ENCODE data around the gene DDHD1. TPM values are rescaled to one million over a fixed set of nuclear protein-coding genes. Genes with fewer than 3 reads are reported as not detected.
A peak's percentile ranks its signal among the peaks of the same experiment; 100 is the strongest.

The DDHD1 gene
- total and polyA plus RNA-seq, 9 donors = 5.5 to 8.7 (median 6.9) TPM

DNA sequence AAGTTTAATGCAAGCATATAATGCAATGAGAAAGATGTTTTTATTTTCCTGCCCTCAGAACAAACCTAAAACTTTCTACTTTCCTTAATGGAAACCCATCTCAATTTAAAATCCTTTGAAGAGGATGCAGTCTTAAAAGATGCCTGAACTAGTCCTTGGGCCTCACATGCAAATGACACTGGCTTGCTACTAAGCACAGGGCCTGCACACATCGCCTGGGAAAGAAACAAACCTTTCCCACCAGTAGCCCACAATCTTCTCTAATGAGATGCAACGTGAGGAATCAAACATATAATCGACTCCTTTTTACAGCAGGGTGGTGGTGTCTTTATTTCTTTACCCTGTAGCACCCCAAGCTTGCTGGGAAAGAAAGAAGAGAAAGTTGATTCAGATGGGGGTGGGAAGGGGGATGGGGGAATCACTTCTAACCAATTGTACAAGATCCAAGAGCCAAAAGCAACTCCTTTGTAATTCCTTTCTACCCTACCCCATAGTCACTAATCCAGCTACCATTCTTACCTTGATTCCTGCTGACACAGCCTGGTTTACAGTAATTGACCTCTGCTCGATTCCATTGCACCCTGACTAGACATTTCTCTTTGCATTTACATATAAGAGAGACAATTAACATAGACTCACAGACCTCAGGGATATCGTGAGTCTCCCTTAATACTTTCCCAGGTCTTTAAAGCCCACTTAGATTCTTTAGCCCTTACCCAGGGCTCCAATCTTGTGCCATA lies 132.8 kb downstream of the DDHD1 start:
- Histone ChIP-seq H3K36me3 (ENCODE audit: control insufficient read depth, insufficient read depth, low read length) (no peaks in the 10 kb centered on the region), H3K9me3 (replicated peaks; ENCODE audit: control insufficient read depth, low read depth, low read length) (no peaks in the 10 kb centered on the region), H3K27me3 (ENCODE audit: control insufficient read depth, insufficient read depth, low read length) (no peaks in the 10 kb centered on the region), H3K4me3 (ENCODE audit: low read length) (no peak overlapping the region), H3K27ac (ENCODE audit: low read length) (no peak overlapping the region), H3K4me1 (ENCODE audit: control insufficient read depth, insufficient read depth, low read length) (no peaks in the 10 kb centered on the region)
- DNase-seq = no peak
- 56% methylated on average over 2 of the region's 5 CpGs for WGBS (ENCODE audit: insufficient coverage)

DNA sequence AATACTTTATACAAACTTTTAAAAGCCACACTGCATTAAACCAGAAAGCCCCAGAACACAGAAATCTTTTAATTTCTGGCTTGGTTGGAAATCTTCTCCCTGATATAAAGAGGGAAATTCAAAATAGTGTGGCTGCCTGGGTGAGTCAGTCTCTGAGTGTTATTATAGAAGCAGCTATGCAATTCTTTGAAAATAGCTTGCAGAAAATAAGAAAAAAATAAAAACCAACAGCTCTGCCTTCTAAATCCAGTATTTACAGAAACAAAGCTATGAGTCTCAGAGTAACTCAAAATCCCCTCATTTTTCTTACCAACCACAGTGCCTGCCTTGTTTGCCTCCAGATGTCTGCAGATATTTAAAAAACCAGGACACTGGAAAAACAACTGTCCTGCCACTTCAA lies 133.7 kb downstream of the DDHD1 start:
- no peaks in the 10 kb centered on the region for H3K9me3 ChIP-seq (replicated peaks; ENCODE audit: control insufficient read depth, low read depth, low read length)

DNA sequence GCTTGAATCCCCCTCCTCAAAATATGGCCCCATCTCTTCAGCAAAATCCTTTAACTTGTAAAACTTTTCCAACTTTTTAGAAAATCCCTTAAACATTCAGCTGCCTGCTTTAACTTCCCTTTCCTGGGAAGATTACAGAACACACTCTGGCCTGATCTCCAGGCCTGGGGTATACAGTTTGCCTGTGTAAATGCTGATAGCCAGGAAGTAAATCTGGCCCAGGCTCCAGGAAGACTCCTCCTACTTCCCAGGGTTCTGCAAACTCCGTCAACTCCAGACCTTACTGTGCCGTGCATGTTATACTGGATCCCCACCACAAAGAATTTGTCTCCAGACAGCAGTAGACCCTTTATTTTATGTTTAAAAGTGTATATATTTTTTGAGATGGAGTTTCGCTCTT lies 135.3 kb downstream of the DDHD1 start:
- Histone ChIP-seq H3K4me3 (ENCODE audit: low read length) (no peak overlapping the region), H3K9me3 (replicated peaks; ENCODE audit: control insufficient read depth, low read depth, low read length) (no peaks in the 10 kb centered on the region), H3K27ac (ENCODE audit: low read length) (no peak overlapping the region), H3K4me1 (ENCODE audit: control insufficient read depth, insufficient read depth, low read length) (no peaks in the 10 kb centered on the region), H3K36me3 (ENCODE audit: control insufficient read depth, insufficient read depth, low read length) (no peaks in the 10 kb centered on the region), H3K27me3 (ENCODE audit: control insufficient read depth, insufficient read depth, low read length) (no peaks in the 10 kb centered on the region)
- no CpG with 5 or more reads among the region's 3 CpGs for WGBS (ENCODE audit: insufficient coverage)
- DNase-seq = no peak

More for the DNA sequence above, 133.7 kb downstream of the DDHD1 start:
- Histone ChIP-seq H3K36me3 (ENCODE audit: control insufficient read depth, insufficient read depth, low read length) (no peaks in the 10 kb centered on the region), H3K4me3 (ENCODE audit: low read length) (no peak overlapping the region), H3K4me1 (ENCODE audit: control insufficient read depth, insufficient read depth, low read length) (no peaks in the 10 kb centered on the region), H3K27me3 (ENCODE audit: control insufficient read depth, insufficient read depth, low read length) (no peaks in the 10 kb centered on the region), H3K27ac (ENCODE audit: low read length) (no peak overlapping the region)
- no peak for DNase-seq

DNA sequence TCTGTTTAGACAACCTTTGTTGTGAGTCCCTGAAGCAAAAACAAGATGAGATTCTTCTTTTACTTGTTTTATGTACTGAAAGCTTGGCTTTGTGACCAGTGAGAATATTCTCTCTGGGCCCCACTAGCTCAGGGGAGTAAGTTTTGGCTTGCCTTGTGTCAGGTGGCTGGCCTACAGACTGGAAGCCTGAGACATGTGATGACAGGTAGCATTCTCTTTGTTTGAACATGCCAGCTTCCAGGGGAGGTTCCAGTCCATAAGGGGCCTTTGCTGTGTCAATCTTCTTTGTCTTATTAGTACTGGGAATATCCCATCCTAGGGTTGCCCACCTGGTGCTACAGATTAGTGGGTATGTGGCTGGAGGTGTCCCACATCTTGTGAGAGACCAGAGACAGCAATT lies 136.2 kb downstream of the DDHD1 start:
- DNase-seq = no peak
- no peak overlapping the region for H3K27ac ChIP-seq (ENCODE audit: low read length)

DNA sequence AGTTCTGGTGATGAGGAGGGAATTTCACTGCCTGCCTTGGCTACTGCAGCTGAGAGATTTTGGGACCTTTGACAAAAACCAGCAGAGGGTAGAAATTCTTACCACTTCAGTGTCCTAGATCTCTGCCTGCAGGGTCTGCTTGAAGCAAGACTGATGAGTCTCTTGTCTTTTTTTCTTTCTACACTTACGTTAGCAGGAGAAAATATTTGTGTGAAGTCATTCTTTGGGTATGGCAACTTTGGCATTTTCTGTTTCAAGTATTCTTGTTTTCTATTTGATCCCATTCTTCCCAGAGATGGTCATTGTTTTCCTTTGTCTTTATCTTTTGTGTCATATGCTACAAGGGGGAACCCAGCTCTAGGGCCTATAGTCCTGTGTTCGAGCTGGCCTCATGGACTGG lies 136.6 kb downstream of the DDHD1 start:
- H3K4me3 ChIP-seq (ENCODE audit: low read length) = no peak overlapping the region
- no peaks in the 10 kb centered on the region for H3K36me3 ChIP-seq (ENCODE audit: control insufficient read depth, insufficient read depth, low read length)
- WGBS (ENCODE audit: insufficient coverage) = no CpG with 5 or more reads among the region's 2 CpGs
- H3K9me3 ChIP-seq (replicated peaks; ENCODE audit: control insufficient read depth, low read depth, low read length) = no peaks in the 10 kb centered on the region
- no peaks in the 10 kb centered on the region for H3K27me3 ChIP-seq (ENCODE audit: control insufficient read depth, insufficient read depth, low read length)
- DNase-seq = no peak
- no peak overlapping the region for H3K27ac ChIP-seq (ENCODE audit: low read length)
- peaks cover 5% of the 10 kb centered on the region for H3K4me1 ChIP-seq (ENCODE audit: control insufficient read depth, insufficient read depth, low read length)

More for the DNA sequence above, 136.2 kb downstream of the DDHD1 start:
- Histone ChIP-seq H3K27me3 (ENCODE audit: control insufficient read depth, insufficient read depth, low read length) (no peaks in the 10 kb centered on the region), H3K9me3 (replicated peaks; ENCODE audit: control insufficient read depth, low read depth, low read length) (no peaks in the 10 kb centered on the region), H3K4me3 (ENCODE audit: low read length) (no peak overlapping the region), H3K36me3 (ENCODE audit: control insufficient read depth, insufficient read depth, low read length) (no peaks in the 10 kb centered on the region), H3K4me1 (ENCODE audit: control insufficient read depth, insufficient read depth, low read length) (peaks cover under 1% of the 10 kb centered on the region)

DNA sequence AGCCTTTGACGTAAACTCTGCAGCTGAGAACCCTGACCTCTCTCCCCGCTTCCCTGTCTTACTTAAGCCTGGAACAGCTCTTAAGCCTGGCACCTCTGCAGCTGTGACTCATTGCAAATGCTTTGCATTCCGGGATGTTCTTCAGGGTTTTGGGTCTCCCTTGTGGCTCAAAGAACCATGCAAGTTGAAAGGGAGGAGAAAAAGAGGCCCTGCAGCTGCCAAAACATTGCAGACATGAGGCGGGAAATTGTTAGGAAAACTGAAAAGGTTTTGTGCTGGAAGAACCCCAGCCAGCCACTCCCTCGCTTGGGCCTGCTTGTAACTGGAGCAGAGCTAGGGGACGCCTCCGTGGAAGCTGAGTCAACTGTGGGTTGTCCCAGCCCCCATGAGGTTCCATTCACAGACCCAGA lies 142.1 kb downstream of the DDHD1 start:
- no peaks in the 10 kb centered on the region for H3K9me3 ChIP-seq (replicated peaks; ENCODE audit: control insufficient read depth, low read depth, low read length)
- no peak overlapping the region for H3K4me3 ChIP-seq (ENCODE audit: low read length)
- peak overlapping the region; percentile 88 for H3K27ac ChIP-seq (ENCODE audit: low read length)
- peak; percentile 98 for DNase-seq
- 4% methylated on average over 2 of the region's 7 CpGs for WGBS (ENCODE audit: insufficient coverage)
- no peaks in the 10 kb centered on the region for H3K36me3 ChIP-seq (ENCODE audit: control insufficient read depth, insufficient read depth, low read length)
- no peaks in the 10 kb centered on the region for H3K27me3 ChIP-seq (ENCODE audit: control insufficient read depth, insufficient read depth, low read length)
- H3K4me1 ChIP-seq (ENCODE audit: control insufficient read depth, insufficient read depth, low read length) = peaks cover 18% of the 10 kb centered on the region

DNA sequence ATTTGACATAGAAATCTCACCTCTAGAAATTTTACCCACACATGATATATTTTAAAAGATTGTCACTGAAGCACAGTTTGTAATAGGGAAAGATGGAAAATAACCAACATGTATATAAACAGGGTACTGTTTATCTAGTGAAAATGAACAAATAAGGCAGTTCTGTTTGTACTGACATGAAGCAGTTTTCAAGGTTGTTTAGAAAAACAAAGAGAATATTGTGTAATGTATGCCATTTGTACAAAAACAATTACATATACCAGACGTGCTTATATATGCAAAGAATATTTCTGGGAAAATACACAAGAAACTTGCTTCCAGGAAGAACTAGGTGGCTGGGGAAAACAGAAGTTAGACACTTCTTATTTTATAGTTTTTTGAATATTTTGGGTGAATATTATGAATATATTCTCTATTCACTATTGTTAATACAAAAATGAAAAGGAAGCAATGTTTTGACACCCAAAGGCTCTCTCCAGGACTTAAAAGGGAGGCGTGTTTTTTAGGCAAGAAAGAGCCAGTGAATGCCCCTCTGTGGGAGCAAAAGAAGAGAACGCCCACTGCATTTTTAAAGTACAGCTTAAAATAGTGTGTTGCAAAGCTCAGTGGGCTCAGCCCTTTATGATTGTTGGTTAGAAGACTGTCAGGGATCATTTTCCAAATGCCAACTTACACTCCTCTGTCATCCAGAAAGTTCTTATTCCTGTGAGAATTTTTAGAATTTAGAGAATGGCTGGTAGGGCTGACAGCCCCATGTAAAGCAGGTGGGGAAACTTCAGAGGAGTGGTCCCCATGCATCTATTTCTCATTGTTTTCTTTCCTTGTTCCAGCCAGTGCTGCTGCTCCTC lies 142.7 kb downstream of the DDHD1 start:
- no peaks in the 10 kb centered on the region for H3K36me3 ChIP-seq (ENCODE audit: control insufficient read depth, insufficient read depth, low read length)
- H3K27me3 ChIP-seq (ENCODE audit: control insufficient read depth, insufficient read depth, low read length) = no peaks in the 10 kb centered on the region
- no peaks in the 10 kb centered on the region for H3K9me3 ChIP-seq (replicated peaks; ENCODE audit: control insufficient read depth, low read depth, low read length)
- H3K4me3 ChIP-seq (ENCODE audit: low read length) = no peak overlapping the region
- peaks cover 18% of the 10 kb centered on the region for H3K4me1 ChIP-seq (ENCODE audit: control insufficient read depth, insufficient read depth, low read length)
- DNase-seq = peak; percentile 72
- peak overlapping the region; percentile 88 for H3K27ac ChIP-seq (ENCODE audit: low read length)
- WGBS (ENCODE audit: insufficient coverage) = no CpG with 5 or more reads among the region's 3 CpGs

DNA sequence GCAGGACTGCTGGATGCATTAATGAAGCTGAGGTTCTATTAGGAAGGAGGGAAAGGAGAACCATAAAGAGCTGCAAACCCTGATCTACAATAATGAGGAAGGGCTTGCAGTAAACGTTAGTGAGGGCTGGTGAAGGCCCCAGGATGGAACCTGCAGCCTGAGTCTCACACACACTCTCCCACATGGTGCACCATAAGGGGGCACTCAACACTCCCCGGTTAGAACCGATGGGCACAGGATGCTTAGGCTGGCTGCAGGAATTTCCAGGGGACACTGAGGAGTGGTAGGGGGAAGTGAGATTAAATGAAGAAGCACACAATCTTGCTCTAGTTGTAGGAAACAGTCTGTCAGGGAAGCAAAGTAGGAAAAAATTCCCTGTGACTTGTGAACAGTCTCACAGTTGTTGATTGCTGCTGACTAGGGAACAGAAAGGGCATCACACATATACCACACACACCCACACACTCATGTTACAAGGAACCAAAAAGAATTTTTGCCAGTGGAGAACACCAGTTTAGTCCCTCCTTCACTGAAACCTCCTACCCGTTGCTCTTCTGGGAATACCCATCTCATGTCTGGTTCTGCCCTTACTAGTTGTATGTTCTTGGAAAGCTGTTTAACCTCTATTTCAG lies 146.1 kb downstream of the DDHD1 start:
- no peak overlapping the region for H3K27ac ChIP-seq (ENCODE audit: low read length)
- H3K4me1 ChIP-seq (ENCODE audit: control insufficient read depth, insufficient read depth, low read length) = peaks cover 21% of the 10 kb centered on the region
- H3K36me3 ChIP-seq (ENCODE audit: control insufficient read depth, insufficient read depth, low read length) = no peaks in the 10 kb centered on the region
- H3K27me3 ChIP-seq (ENCODE audit: control insufficient read depth, insufficient read depth, low read length) = no peaks in the 10 kb centered on the region
- H3K9me3 ChIP-seq (replicated peaks; ENCODE audit: control insufficient read depth, low read depth, low read length) = no peaks in the 10 kb centered on the region
- no peak overlapping the region for H3K4me3 ChIP-seq (ENCODE audit: low read length)
- DNase-seq = no peak
- 69% methylated on average over 2 of the region's 4 CpGs for WGBS (ENCODE audit: insufficient coverage)

DNA sequence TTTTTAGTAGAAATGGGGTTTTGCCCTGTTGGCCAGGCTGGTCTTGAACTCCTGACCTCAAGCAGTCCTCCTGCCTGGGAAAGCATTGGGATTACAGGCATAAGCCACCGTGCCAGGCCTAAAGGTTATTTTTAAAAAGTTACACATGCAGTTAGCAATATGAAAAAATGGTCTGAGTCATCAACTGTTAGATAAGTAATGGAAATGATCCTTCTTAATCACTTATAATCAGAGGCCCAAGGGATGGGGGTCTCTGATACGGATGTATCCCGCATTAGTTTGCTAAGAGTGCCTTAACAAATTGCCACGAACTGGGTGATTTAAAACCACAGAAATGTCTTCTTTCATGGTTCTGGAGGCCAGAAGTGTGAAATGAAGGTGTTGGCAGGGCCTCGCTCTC lies 148.1 kb downstream of the DDHD1 start:
- no peaks in the 10 kb centered on the region for H3K9me3 ChIP-seq (replicated peaks; ENCODE audit: control insufficient read depth, low read depth, low read length)
- 86% methylated on average over 3 of the region's 5 CpGs for WGBS (ENCODE audit: insufficient coverage)
- peaks cover 7% of the 10 kb centered on the region for H3K4me1 ChIP-seq (ENCODE audit: control insufficient read depth, insufficient read depth, low read length)
- DNase-seq = no peak
- H3K27ac ChIP-seq (ENCODE audit: low read length) = no peak overlapping the region
- H3K36me3 ChIP-seq (ENCODE audit: control insufficient read depth, insufficient read depth, low read length) = no peaks in the 10 kb centered on the region
- no peaks in the 10 kb centered on the region for H3K27me3 ChIP-seq (ENCODE audit: control insufficient read depth, insufficient read depth, low read length)
- H3K4me3 ChIP-seq (ENCODE audit: low read length) = no peak overlapping the region

DNA sequence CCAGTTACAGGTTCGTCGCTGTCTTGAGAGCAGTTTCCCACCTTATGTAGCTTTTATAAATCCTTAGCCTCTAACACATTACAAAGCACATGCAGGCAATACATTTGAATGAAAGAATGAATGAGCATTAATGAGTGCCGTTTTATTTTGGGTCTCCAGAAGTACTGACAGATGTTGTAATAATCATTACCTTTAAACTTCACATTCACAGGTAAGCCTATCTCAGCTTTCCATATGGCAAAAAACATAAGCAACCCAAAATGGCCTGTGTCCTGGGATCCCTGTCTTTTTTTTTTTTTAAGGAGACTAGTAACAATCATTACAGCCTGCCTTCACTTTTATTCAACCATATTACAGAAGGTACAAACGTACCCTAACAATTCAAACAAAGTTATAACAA lies 149.3 kb downstream of the DDHD1 start:
- no peak for DNase-seq
- H3K9me3 ChIP-seq (replicated peaks; ENCODE audit: control insufficient read depth, low read depth, low read length) = no peaks in the 10 kb centered on the region
- H3K36me3 ChIP-seq (ENCODE audit: control insufficient read depth, insufficient read depth, low read length) = no peaks in the 10 kb centered on the region
- no CpG with 5 or more reads among the region's 4 CpGs for WGBS (ENCODE audit: insufficient coverage)
- H3K27me3 ChIP-seq (ENCODE audit: control insufficient read depth, insufficient read depth, low read length) = no peaks in the 10 kb centered on the region
- H3K4me1 ChIP-seq (ENCODE audit: control insufficient read depth, insufficient read depth, low read length) = peaks cover 6% of the 10 kb centered on the region
- H3K4me3 ChIP-seq (ENCODE audit: low read length) = no peak overlapping the region
- no peak overlapping the region for H3K27ac ChIP-seq (ENCODE audit: low read length)
